Heart left ventricle (tissue), 16 donors: ENCODE results near the gene LY86. TPM values are rescaled to one million over a fixed set of nuclear protein-coding genes. Genes with fewer than 3 reads are reported as not detected.

ENCODE experiments used
- ATAC-seq, 4 donors: fragments of 200-7000 bp; cut with Tn5 transposase; one replicate each; pipeline ENCODE4 v1.9.1; 2020 to 2022; ENCODE audit warnings: moderate library complexity in 4 of 4, mild to moderate bottlenecking in 3 of 4, moderate number of reproducible peaks in 1 of 4
- DNase-seq, 5 donors: peaks; one replicate each; pipeline ENCODE4 v3.0.0-alpha.2; 2020
- H3K27ac ChIP-seq, 12 donors: fragments of 200-600 bp; sonication (generic) in 4 of 12; one replicate each; pipeline versions ENCODE4 v1.5.0 to v1.8.0; 2016 to 2022; ENCODE audit warnings: mild to moderate bottlenecking in 2 of 12
- H3K27me3 ChIP-seq, 9 donors: fragments of 200-600 bp; sonication (generic) in 2 of 9; one replicate each; pipeline versions ENCODE4 v1.5.1 to v1.8.0; 2016 to 2022; ENCODE audit warnings: mild to moderate bottlenecking in 3 of 9
- H3K36me3 ChIP-seq, 9 donors: fragments of 200-600 bp; sonication (generic) in 2 of 9; one replicate each; pipeline versions ENCODE4 v1.5.0 to v1.8.0; 2018 to 2022; ENCODE audit warnings: mild to moderate bottlenecking in 2 of 9
- H3K4me1 ChIP-seq, 12 donors: fragments of 200-600 bp; sonication (generic) in 4 of 12; one replicate each; pipeline versions ENCODE4 v1.5.0 to v1.8.0; 2016 to 2022; ENCODE audit warnings: mild to moderate bottlenecking in 3 of 12
- H3K4me3 ChIP-seq, 12 donors: fragments of 200-600 bp; sonication (generic) in 4 of 12; one replicate each; pipeline versions ENCODE4 v1.5.0 to v1.8.0; 2017 to 2022; ENCODE audit warnings: mild to moderate bottlenecking in 9 of 12, moderate library complexity in 4 of 12
- H3K9me3 ChIP-seq, 12 donors: fragments of 200-600 bp; sonication (generic) in 4 of 12; one replicate each; pipeline versions ENCODE4 v1.5.0 to v1.8.0; 2016 to 2022; ENCODE audit warnings: mild to moderate bottlenecking in 1 of 12
- POLR2A ChIP-seq, 2 donors: fragments of 450-650 bp; IDR thresholded peaks; one replicate each; pipeline ENCODE4 v1.6.1; 2017; ENCODE audit warnings: antibody characterized with exemption in 2 of 2, mild to moderate bottlenecking in 2 of 2, moderate library complexity in 2 of 2
- WGBS, 4 donors: extraction: QIAGEN DNeasy Blood & Tissue Kit in 2 of 4; methylation state at CpG; one replicate each; pipeline versions ENCODE4 v1.1.5 to v1.1.7; 2013 to 2018; 5-methylcytosine and 5-hydroxymethylcytosine counted together
- intact Hi-C, 10 donors: fragments of 100-400 bp; cut with DNase I; formaldehyde crosslinking; loops; one replicate each; pipeline versions ENCODE4 v1.11.1 to v1.14.2; 2022
- polyA plus RNA-seq, 2 donors: library from polyadenylated mRNA; stranded (reverse); fragments of 200-250 nt; gene quantifications; one replicate each; pipeline ENCODE4 v1.2.3, GENCODE V29; 2013
- total RNA-seq, 9 donors: library from RNA; depleted of rRNA in 2 of 9; stranded (reverse); fragments of >200 nt in 2 of 9; fragmentation: NEBNext Ultra II Directional in 3 of 9; extraction: Animal tissue kit (Norgen Biotek cat#: 25700) in 3 of 9; gene quantifications; one replicate each; pipeline versions ENCODE4 v1.1.0 to v1.2.4, GENCODE V29; 2016 to 2023
- TF ChIP-seq, protein P1 (sequence below), 12 donors: fragments of 200-600 bp; sonication (generic) in 4 of 12; IDR thresholded peaks; one replicate each; pipeline versions ENCODE4 v1.5.0 to v1.8.0; 2018 to 2022; ENCODE audit warnings: antibody characterized with exemption in 12 of 12, mild to moderate bottlenecking in 5 of 12
- donor health status: ischemic (EF 13 %, LVEDD 7.1; RV severe dilation, severe dysfunction).
- donor health status: healthy with polysubstance abuse.
- donor health status: DM: no; HTN: yes; CAD: no.
- donor health status: DM: no; HTN: no; CAD: no.
- donor health status: ischemic (EF 25% LVEDD 6.9; RV normal size, moderate dysfunction).
- donor health status: ischemic (EF 25% LVEDD 5.7; RV mildly dilated, moderate dysfunction).
- donor health status: healthy.
- donor health status: DM: yes; HTN: yes; CAD: no.
- donor health status: ischemic (EF 35%, LVEDD 5.7; RV mildly dilated, moderate dysfunction).
- donor health status: nonischemic (EF 11% LVEDD 7.7; RV severe dilation, severe dysfunction).
- donor health status: DM: yes; HTN: yes; CAD: no.
- donor health status: PGD.
- donor health status: ischemic (EF 29% LVEDD 5.4; RV normal size, mild dysfunction).
- donor health status: nonischemic (EF 23%, LVEDD 6.1; RV moderate dilation, normal function).

LY86 gene
- total and polyA plus RNA-seq, 11 donors = 0.23 to 13.4 (median 0.75) TPM

DNA sequence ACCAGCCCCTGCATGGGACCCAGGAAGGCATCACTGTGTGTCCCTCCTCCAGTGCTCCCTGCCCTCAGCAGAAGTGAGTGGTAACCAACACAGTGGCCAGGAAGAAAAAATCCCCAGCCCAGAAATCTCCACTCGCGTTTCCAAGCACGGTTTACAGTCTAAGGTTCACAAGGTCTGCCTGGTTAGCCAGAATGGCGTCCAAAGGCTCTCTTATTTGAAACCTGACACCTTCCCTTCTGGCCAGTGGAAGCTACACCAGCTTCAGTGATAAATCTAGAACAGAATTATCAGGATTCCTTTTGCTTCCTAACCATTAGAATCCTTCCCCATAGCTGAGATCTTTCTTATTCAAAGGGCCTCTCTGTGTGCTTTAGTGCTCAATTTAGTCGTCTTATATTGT is 9.2 kb downstream of the LY86 start:
- intact Hi-C loops = loop anchor here in 4 of 10 donors (2.0 to 10.0 kb wide), 5 partner anchors 40 to 60 kb away; no protein-coding TSS in a partner anchor
- Histone ChIP-seq H3K27me3 (no peaks in the 10 kb centered on the region), H3K9me3 (no peaks in the 10 kb centered on the region), H3K4me1 (peaks cover 0 to 64% (median 49%) of the 10 kb centered on the region in 12 donors), H3K4me3 (no peak overlapping the region), H3K36me3 (no peaks in the 10 kb centered on the region), H3K27ac (peak overlapping the region in 5 of 12 donors; percentile 79 to 87 (median 83))
- no peak for TF ChIP-seq POLR2A (IDR thresholded peaks at IDR 0.05)
- TF ChIP-seq, protein P1, sequence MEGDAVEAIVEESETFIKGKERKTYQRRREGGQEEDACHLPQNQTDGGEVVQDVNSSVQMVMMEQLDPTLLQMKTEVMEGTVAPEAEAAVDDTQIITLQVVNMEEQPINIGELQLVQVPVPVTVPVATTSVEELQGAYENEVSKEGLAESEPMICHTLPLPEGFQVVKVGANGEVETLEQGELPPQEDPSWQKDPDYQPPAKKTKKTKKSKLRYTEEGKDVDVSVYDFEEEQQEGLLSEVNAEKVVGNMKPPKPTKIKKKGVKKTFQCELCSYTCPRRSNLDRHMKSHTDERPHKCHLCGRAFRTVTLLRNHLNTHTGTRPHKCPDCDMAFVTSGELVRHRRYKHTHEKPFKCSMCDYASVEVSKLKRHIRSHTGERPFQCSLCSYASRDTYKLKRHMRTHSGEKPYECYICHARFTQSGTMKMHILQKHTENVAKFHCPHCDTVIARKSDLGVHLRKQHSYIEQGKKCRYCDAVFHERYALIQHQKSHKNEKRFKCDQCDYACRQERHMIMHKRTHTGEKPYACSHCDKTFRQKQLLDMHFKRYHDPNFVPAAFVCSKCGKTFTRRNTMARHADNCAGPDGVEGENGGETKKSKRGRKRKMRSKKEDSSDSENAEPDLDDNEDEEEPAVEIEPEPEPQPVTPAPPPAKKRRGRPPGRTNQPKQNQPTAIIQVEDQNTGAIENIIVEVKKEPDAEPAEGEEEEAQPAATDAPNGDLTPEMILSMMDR (IDR thresholded peaks at IDR 0.05) = no peak
- WGBS, 4 donors = 75 to 86% (median 78%) methylated on average over 5 of the region's 5 CpGs
- DNase-seq (no peak), ATAC-seq (no peak)

DNA sequence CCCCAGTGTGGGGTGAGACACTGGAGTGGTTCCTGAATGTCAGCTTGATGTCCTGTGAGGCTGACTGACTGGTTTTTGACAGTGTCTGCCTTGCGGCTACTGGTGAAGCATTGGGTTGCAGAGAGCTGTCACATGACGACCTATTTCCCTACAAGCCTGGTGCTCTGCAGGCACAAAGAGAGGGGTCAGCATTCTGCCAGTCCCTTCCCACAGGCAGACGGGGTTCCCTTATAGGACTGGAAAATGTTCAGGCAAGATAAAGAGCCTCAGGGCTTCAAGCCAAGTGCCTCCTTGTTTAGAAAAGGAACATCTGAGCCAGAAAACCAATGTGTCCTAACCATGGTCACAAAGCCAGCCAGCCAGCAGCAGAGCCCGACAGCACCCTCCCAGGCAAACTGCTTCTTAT is 11.0 kb downstream of the LY86 start:
- peak in 4 of 5 donors; percentile 54 to 73 (median 60) for DNase-seq
- no peak overlapping the region for H3K4me3 ChIP-seq
- 43 to 53% (median 50%) methylated on average over 4 of the region's 4 CpGs for WGBS, 4 donors
- peaks cover 0 to 11% (median 0%) of the 10 kb centered on the region in 12 donors for H3K9me3 ChIP-seq
- peak; percentile 82 to 89 (median 86) for ATAC-seq
- H3K4me1 ChIP-seq = peaks cover 0 to 46% (median 35%) of the 10 kb centered on the region in 12 donors
- intact Hi-C loops = loop anchor here in 3 of 10 donors (2.0 to 10.0 kb wide), 4 partner anchors 42 to 58 kb away; no protein-coding TSS in a partner anchor
- H3K27ac ChIP-seq = peak overlapping the region in 4 of 12 donors; percentile 15 to 45 (median 36)
- TF ChIP-seq, protein P1 (IDR thresholded peaks at IDR 0.05) = no peak
- no peak for TF ChIP-seq POLR2A (IDR thresholded peaks at IDR 0.05)
- no peaks in the 10 kb centered on the region for H3K36me3 ChIP-seq
- H3K27me3 ChIP-seq = no peaks in the 10 kb centered on the region

DNA sequence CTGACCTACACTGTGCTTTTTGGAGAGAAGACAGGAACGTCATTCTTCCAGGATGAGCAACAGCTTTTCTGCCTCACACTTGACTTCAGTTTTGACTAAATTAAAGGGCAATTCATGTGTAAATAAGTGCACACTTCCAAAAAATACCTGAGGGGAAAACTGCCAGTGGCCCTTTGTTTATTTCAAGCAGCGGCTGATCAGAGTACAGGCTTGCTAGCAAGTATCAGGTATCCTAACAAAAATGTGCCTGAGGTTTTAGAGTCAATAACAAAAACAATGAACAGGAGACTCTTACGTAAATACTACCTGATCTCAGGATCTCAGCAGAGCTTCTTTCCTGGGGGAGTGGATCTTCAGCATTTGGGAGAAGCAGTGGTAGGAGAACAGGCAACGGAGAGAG is 12.4 kb downstream of the LY86 start:
- H3K27ac ChIP-seq = no peak overlapping the region
- ATAC-seq (no peak), DNase-seq (no peak)
- no peak overlapping the region for H3K4me3 ChIP-seq
- WGBS, 4 donors = 66 to 83% (median 75%) methylated on average over 4 of the region's 4 CpGs
- H3K36me3 ChIP-seq = no peaks in the 10 kb centered on the region
- peaks cover 0 to 36% (median 30%) of the 10 kb centered on the region in 12 donors for H3K4me1 ChIP-seq
- H3K9me3 ChIP-seq = peaks cover 0 to 17% (median 0%) of the 10 kb centered on the region in 12 donors
- H3K27me3 ChIP-seq = no peaks in the 10 kb centered on the region
- intact Hi-C loops = no loop called here
- TF ChIP-seq POLR2A (IDR thresholded peaks at IDR 0.05) = no peak
- TF ChIP-seq, protein P1 (IDR thresholded peaks at IDR 0.05) = no peak

DNA sequence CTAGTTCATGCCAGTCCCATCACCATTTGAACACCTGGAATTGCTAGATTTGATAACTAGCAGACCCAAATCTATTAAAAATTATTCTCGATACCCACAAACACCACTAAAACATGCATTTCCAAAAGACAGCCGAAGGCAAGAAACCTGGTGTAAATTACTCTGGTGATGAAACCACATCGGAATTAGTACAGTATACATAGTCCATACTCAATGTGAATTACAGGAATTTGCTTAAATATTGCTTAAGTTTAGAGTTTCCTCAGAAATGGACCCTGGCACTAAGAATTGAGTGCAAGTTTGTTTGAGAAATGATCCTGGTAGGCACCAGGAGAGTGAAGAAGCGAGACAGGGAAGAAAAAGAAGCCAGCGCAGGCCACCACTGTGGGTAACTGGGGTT is 13.7 kb downstream of the LY86 start:
- Histone ChIP-seq H3K4me1 (peaks cover 0 to 22% (median 17%) of the 10 kb centered on the region in 12 donors), H3K36me3 (no peaks in the 10 kb centered on the region), H3K9me3 (peaks cover 0 to 17% (median 0%) of the 10 kb centered on the region in 12 donors), H3K27ac (no peak overlapping the region), H3K27me3 (no peaks in the 10 kb centered on the region), H3K4me3 (no peak overlapping the region)
- ATAC-seq = no peak
- DNase-seq = no peak
- TF ChIP-seq, protein P1 (IDR thresholded peaks at IDR 0.05) = no peak
- no peak for TF ChIP-seq POLR2A (IDR thresholded peaks at IDR 0.05)
- 95 to 98% (median 97%) methylated on average over 5 of the region's 5 CpGs for WGBS, 4 donors
- intact Hi-C loops = no loop called here
